ENCODE measurements around the gene TIMM13.
A peak's percentile ranks its signal among the peaks of the same experiment; 100 is the strongest.
"Not testable (repeated sequence)": the region's sequence is repeated elsewhere in the genome, so short reads cannot be mapped to it uniquely, and the experiment has no call there.

The TIMM13 gene

GRCh38 chr19:2392899-2393298, 34.5 kb downstream of the TIMM13 start:
- ChIA-PET POLR2A (interaction anchor here (0.8 to 1.1 kb wide), 2 partner anchors 68 to 74 kb away, joined by 3 read pairs; no protein-coding TSS in a partner anchor), CTCF (interaction anchor here (0.8 to 3.7 kb wide), 24 partner anchors 9 to 217 kb away, joined by 3 to 24 read pairs (median 4); partner anchors contain the start of gene LMNB2)
- peaks cover 0 to 20% (median 14%) of the 10 kb centered on the region in 4 experiments for H3K4me1 ChIP-seq (ENCODE audit: control extremely low read depth in 1 of 4, control insufficient read depth in 4 of 4, insufficient read depth in 4 of 4, low read length in 3 of 4)

GRCh38 chr19:2392366-2392765, 35.0 kb downstream of the TIMM13 start:
- 66% methylated on average over 5 of the region's 7 CpGs for WGBS (ENCODE audit: insufficient coverage)

More at GRCh38 chr19:2392899-2393298, 34.5 kb downstream of the TIMM13 start:
- 89% methylated on average over 8 of the region's 8 CpGs for WGBS (ENCODE audit: insufficient coverage)
- not testable (repeated sequence) for H3K27ac ChIP-seq (ENCODE audit: insufficient read depth in 1 of 2, low read depth in 1 of 2, low read length in 2 of 2, poor library complexity in 1 of 2, severe bottlenecking in 2 of 2); H3K27me3 ChIP-seq (replicated peaks in 2 of 5; ENCODE audit: control insufficient read depth in 4 of 5, insufficient read depth in 5 of 5, low read length in 4 of 5); H3K36me3 ChIP-seq (ENCODE audit: control insufficient read depth in 4 of 4, insufficient read depth in 4 of 4, low read length in 3 of 4); H3K9me3 ChIP-seq (ENCODE audit: control extremely low read depth in 1 of 5, control insufficient read depth in 4 of 5, insufficient read depth in 2 of 5, low read depth in 1 of 5, low read length in 4 of 5); H3K4me3 ChIP-seq (ENCODE audit: control insufficient read depth in 1 of 7, extremely low read depth in 1 of 7, insufficient read depth in 4 of 7, low read depth in 2 of 7, low read length in 6 of 7)
- peak in 1 of 3 donors; percentile 43 for DNase-seq

DNA sequence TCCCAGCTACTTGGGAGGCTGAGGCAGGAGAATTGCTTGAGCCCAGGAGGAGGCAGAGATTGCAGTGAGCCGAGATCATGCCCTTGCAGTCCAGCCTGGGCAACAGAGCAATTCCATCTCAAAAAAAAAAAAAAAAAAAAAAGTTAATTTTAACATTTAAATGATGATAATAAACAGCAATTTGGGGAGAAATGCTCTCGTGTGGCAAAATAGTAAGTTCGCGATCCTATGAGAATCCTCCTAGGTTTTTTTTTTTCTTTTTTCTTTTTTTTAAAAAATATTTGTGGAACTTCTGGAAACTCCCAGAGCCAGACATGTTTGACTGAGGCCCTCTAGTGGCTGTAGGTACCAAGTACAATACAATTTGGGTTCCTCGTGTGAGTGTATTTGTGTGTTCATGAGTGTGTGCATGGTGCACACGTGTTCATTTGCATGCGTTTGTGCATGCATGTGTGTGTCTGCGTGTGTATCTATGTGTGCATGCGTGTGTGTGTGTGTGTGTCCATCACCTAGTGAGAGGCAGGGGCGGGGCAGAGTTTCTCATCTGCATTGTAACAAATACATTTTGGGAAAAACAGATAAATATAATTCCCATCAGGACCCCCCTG, 36.2 kb downstream of the TIMM13 start:
- ChIA-PET CTCF (interaction anchor here (0.7 to 3.0 kb wide), 14 partner anchors 10 to 152 kb away, joined by 3 to 12 read pairs (median 4); no protein-coding TSS in a partner anchor), POLR2A (interaction anchor here (0.6 to 1.3 kb wide), 3 partner anchors 13 to 58 kb away, joined by 3 to 6 read pairs (median 3); no protein-coding TSS in a partner anchor)
- Histone ChIP-seq H3K27ac (ENCODE audit: insufficient read depth in 1 of 2, low read depth in 1 of 2, low read length in 2 of 2, poor library complexity in 1 of 2, severe bottlenecking in 2 of 2) (no peak overlapping the region), H3K4me1 (ENCODE audit: control extremely low read depth in 1 of 4, control insufficient read depth in 4 of 4, insufficient read depth in 4 of 4, low read length in 3 of 4) (peaks cover 0 to 20% (median 14%) of the 10 kb centered on the region in 4 experiments), H3K9me3 (ENCODE audit: control extremely low read depth in 1 of 5, control insufficient read depth in 4 of 5, insufficient read depth in 2 of 5, low read depth in 1 of 5, low read length in 4 of 5) (no peaks in the 10 kb centered on the region), H3K36me3 (ENCODE audit: control insufficient read depth in 4 of 4, insufficient read depth in 4 of 4, low read length in 3 of 4) (no peaks in the 10 kb centered on the region), H3K27me3 (replicated peaks in 2 of 5; ENCODE audit: control insufficient read depth in 4 of 5, insufficient read depth in 5 of 5, low read length in 4 of 5) (no peaks in the 10 kb centered on the region), H3K4me3 (ENCODE audit: control insufficient read depth in 1 of 7, extremely low read depth in 1 of 7, insufficient read depth in 4 of 7, low read depth in 2 of 7, low read length in 6 of 7) (no peak overlapping the region)
- DNase-seq: peak; percentile 63 to 87 (median 84)
- WGBS (ENCODE audit: insufficient coverage): no CpG with 5 or more reads among the region's 10 CpGs

More at GRCh38 chr19:2392366-2392765, 35.0 kb downstream of the TIMM13 start:
- POLR2A ChIA-PET: interaction anchor here (0.9 to 1.2 kb wide), 3 partner anchors 59 to 79 kb away, joined by 3 read pairs; no protein-coding TSS in a partner anchor
- H3K27me3 ChIP-seq (replicated peaks in 2 of 5; ENCODE audit: control insufficient read depth in 4 of 5, insufficient read depth in 5 of 5, low read length in 4 of 5): no peaks in the 10 kb centered on the region
- no peak overlapping the region for H3K4me3 ChIP-seq (ENCODE audit: control insufficient read depth in 1 of 7, extremely low read depth in 1 of 7, insufficient read depth in 4 of 7, low read depth in 2 of 7, low read length in 6 of 7)
- H3K27ac ChIP-seq (ENCODE audit: insufficient read depth in 1 of 2, low read depth in 1 of 2, low read length in 2 of 2, poor library complexity in 1 of 2, severe bottlenecking in 2 of 2): no peak overlapping the region
- peaks cover 0 to 20% (median 14%) of the 10 kb centered on the region in 4 experiments for H3K4me1 ChIP-seq (ENCODE audit: control extremely low read depth in 1 of 4, control insufficient read depth in 4 of 4, insufficient read depth in 4 of 4, low read length in 3 of 4)
- no peak for DNase-seq
- H3K36me3 ChIP-seq (ENCODE audit: control insufficient read depth in 4 of 4, insufficient read depth in 4 of 4, low read length in 3 of 4): no peaks in the 10 kb centered on the region
- CTCF ChIA-PET: interaction anchor here (0.7 to 3.7 kb wide), 25 partner anchors 9 to 222 kb away, joined by 3 to 24 read pairs (median 4); no protein-coding TSS in a partner anchor
- H3K9me3 ChIP-seq (ENCODE audit: control extremely low read depth in 1 of 5, control insufficient read depth in 4 of 5, insufficient read depth in 2 of 5, low read depth in 1 of 5, low read length in 4 of 5): no peaks in the 10 kb centered on the region

DNA sequence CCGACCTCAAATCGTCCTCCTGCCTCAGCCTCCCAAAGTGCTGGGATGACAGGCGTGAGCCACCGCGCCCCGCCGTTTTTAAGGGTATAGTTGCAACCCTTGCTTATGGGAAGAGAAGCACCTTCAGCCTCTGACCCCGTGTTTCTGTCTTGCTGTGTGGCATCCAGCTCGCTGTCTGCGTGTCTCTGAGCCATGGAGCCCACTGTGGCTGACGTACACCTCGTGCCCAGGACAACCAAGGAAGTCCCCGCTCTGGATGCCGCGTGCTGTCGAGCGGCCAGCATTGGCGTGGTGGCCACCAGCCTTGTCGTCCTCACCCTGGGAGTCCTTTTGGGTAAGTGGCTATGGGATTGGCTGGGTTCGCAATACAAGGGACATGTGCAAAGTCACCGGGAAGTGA, 37.8 kb downstream of the TIMM13 start:
- no peaks in the 10 kb centered on the region for H3K9me3 ChIP-seq (ENCODE audit: control extremely low read depth in 1 of 5, control insufficient read depth in 4 of 5, insufficient read depth in 2 of 5, low read depth in 1 of 5, low read length in 4 of 5)
- H3K4me1 ChIP-seq (ENCODE audit: control extremely low read depth in 1 of 4, control insufficient read depth in 4 of 4, insufficient read depth in 4 of 4, low read length in 3 of 4): peaks cover 0 to 23% (median 12%) of the 10 kb centered on the region in 4 experiments
- no peak for DNase-seq
- CTCF ChIA-PET: interaction anchor here (1.1 to 1.3 kb wide), 2 partner anchors 34 to 56 kb away, joined by 3 read pairs; no protein-coding TSS in a partner anchor
- no peak overlapping the region for H3K4me3 ChIP-seq (ENCODE audit: control insufficient read depth in 1 of 7, extremely low read depth in 1 of 7, insufficient read depth in 4 of 7, low read depth in 2 of 7, low read length in 6 of 7)
- POLR2A ChIA-PET: interaction anchor here (1.3 kb wide), 1 partner anchor 64 kb away, joined by 7 read pairs; no protein-coding TSS in a partner anchor
- H3K36me3 ChIP-seq (ENCODE audit: control insufficient read depth in 4 of 4, insufficient read depth in 4 of 4, low read length in 3 of 4): no peaks in the 10 kb centered on the region
- H3K27ac ChIP-seq (ENCODE audit: insufficient read depth in 1 of 2, low read depth in 1 of 2, low read length in 2 of 2, poor library complexity in 1 of 2, severe bottlenecking in 2 of 2): no peak overlapping the region
- H3K27me3 ChIP-seq (replicated peaks in 2 of 5; ENCODE audit: control insufficient read depth in 4 of 5, insufficient read depth in 5 of 5, low read length in 4 of 5): no peaks in the 10 kb centered on the region
- 93% methylated on average over 20 of the region's 21 CpGs for WGBS (ENCODE audit: insufficient coverage)

DNA sequence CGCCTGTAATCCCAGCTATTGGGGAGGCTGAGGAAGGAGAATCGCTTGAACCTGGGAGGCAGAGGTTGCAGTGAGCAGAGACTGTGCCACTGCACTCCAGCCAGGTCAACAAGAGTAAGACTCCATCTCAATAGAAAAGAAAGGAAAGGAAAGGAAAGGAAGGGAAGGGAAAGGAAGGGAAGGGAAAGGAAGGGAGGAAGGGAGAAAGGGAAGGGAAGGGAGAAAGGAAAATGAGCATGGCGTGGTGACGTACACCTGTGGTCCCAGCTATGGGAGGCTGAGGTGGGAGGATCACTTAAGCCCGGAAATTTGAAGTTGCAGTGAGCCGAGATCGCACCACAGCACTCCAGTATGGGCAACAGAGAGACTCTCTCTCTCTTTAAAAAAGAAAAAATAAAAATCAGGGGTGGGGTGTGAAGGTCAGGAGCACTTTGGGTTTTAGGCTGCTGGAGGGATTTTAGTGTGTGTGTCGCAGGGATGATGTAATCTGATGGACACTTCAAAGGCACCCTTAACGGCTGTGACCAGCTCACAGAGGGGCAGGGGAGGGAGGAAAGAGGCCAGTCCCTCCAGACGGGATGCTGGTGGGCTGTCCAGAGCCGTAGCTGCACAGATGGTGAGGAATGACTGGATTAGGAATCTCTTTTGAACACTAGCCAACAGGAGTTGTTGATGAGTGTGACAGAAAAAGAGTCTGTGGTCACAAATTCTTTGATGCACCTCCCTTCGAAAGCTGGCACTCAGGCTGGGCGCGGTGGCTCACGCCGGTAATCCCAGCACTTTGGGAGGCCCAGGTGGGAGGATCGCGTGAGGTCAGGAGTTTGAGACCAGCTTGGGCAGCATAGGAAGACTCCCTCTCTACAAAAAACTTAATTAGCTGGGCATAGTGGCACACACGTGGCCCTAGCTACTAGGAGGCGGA, 39.8 kb downstream of the TIMM13 start:
- no peaks in the 10 kb centered on the region for H3K27me3 ChIP-seq (replicated peaks in 2 of 5; ENCODE audit: control insufficient read depth in 4 of 5, insufficient read depth in 5 of 5, low read length in 4 of 5)
- no peak overlapping the region for H3K27ac ChIP-seq (ENCODE audit: insufficient read depth in 1 of 2, low read depth in 1 of 2, low read length in 2 of 2, poor library complexity in 1 of 2, severe bottlenecking in 2 of 2)
- no peaks in the 10 kb centered on the region for H3K9me3 ChIP-seq (ENCODE audit: control extremely low read depth in 1 of 5, control insufficient read depth in 4 of 5, insufficient read depth in 2 of 5, low read depth in 1 of 5, low read length in 4 of 5)
- POLR2A ChIA-PET: interaction anchor here (0.6 to 0.7 kb wide), 2 partner anchors 28 to 210 kb away, joined by 5 read pairs; no protein-coding TSS in a partner anchor
- no peaks in the 10 kb centered on the region for H3K36me3 ChIP-seq (ENCODE audit: control insufficient read depth in 4 of 4, insufficient read depth in 4 of 4, low read length in 3 of 4)
- no peak for DNase-seq
- peaks cover 0 to 17% (median 5%) of the 10 kb centered on the region in 4 experiments for H3K4me1 ChIP-seq (ENCODE audit: control extremely low read depth in 1 of 4, control insufficient read depth in 4 of 4, insufficient read depth in 4 of 4, low read length in 3 of 4)
- H3K4me3 ChIP-seq (ENCODE audit: control insufficient read depth in 1 of 7, extremely low read depth in 1 of 7, insufficient read depth in 4 of 7, low read depth in 2 of 7, low read length in 6 of 7): no peak overlapping the region
- CTCF ChIA-PET: interaction anchor here (1.0 to 2.0 kb wide), 4 partner anchors 8 to 72 kb away, joined by 3 to 6 read pairs (median 3); no protein-coding TSS in a partner anchor
- WGBS (ENCODE audit: insufficient coverage): 86% methylated on average over 15 of the region's 20 CpGs

GRCh38 chr19:2385053-2385721, 42.2 kb downstream of the TIMM13 start:
- DNase-seq: peak in 2 of 3 donors; percentile 74 to 76

More at GRCh38 chr19:2385053-2385721, 42.2 kb downstream of the TIMM13 start:
- 32% methylated on average over 19 of the region's 37 CpGs for WGBS (ENCODE audit: insufficient coverage)
- H3K9me3 ChIP-seq (ENCODE audit: control extremely low read depth in 1 of 5, control insufficient read depth in 4 of 5, insufficient read depth in 2 of 5, low read depth in 1 of 5, low read length in 4 of 5): peaks cover 0 to 3% (median 3%) of the 10 kb centered on the region in 5 experiments
- no peaks in the 10 kb centered on the region for H3K36me3 ChIP-seq (ENCODE audit: control insufficient read depth in 4 of 4, insufficient read depth in 4 of 4, low read length in 3 of 4)
- ChIA-PET CTCF (interaction anchor here (1.7 to 2.6 kb wide), 2 partner anchors 10 to 96 kb away, joined by 3 to 7 read pairs; no protein-coding TSS in a partner anchor), POLR2A (no interaction called here)
- H3K4me3 ChIP-seq (ENCODE audit: control insufficient read depth in 1 of 7, extremely low read depth in 1 of 7, insufficient read depth in 4 of 7, low read depth in 2 of 7, low read length in 6 of 7): peak overlapping the region in 2 of 7 experiments; percentile 1 to 49
- H3K4me1 ChIP-seq (ENCODE audit: control extremely low read depth in 1 of 4, control insufficient read depth in 4 of 4, insufficient read depth in 4 of 4, low read length in 3 of 4): peaks cover 0 to 12% (median 5%) of the 10 kb centered on the region in 4 experiments
- no peaks in the 10 kb centered on the region for H3K27me3 ChIP-seq (replicated peaks in 2 of 5; ENCODE audit: control insufficient read depth in 4 of 5, insufficient read depth in 5 of 5, low read length in 4 of 5)
- H3K27ac ChIP-seq (ENCODE audit: insufficient read depth in 1 of 2, low read depth in 1 of 2, low read length in 2 of 2, poor library complexity in 1 of 2, severe bottlenecking in 2 of 2): no peak overlapping the region
